SK-N-SH treated with all-trans-retinoic acid at 6 μM for 48 hours (cell line): Measurements from ENCODE around the gene NUP93.

Experiments used
- ATAC-seq: fragments of 200-7000 bp; cut with Tn5 transposase; 3 replicates; pipeline ENCODE4 v1.9.1; 2020; ENCODE audit warnings: mild to moderate bottlenecking, moderate library complexity
- BACH2 ChIP-seq: fragments of 250-450 bp; sonication (Bioruptor Pico); IDR thresholded peaks from 2 replicates; pipeline ENCODE4 v1.9.0; 2021; ENCODE audit warnings: mild to moderate bottlenecking, borderline replicate concordance
- CREB5 ChIP-seq: fragments of 250-450 bp; sonication (Bioruptor Pico); IDR thresholded peaks from 2 replicates; pipeline ENCODE4 v1.5.1; 2020; ENCODE audit warnings: low read depth, mild to moderate bottlenecking, moderate library complexity
- CSDC2 ChIP-seq: fragments of 250-450 bp; sonication (Bioruptor Pico); IDR thresholded peaks from 2 replicates; pipeline ENCODE4 v1.5.0; 2020; ENCODE audit warnings: mild to moderate bottlenecking, moderate library complexity
- ESRRG ChIP-seq: fragments of 250-450 bp; sonication (Bioruptor Pico); IDR thresholded peaks from 2 replicates; pipeline ENCODE4 v1.6.1; 2021; ENCODE audit warnings: mild to moderate bottlenecking
- GLIS3 ChIP-seq: fragments of 250-450 bp; sonication (Bioruptor Pico); IDR thresholded peaks from 2 replicates; pipeline ENCODE4 v1.5.0; 2020; ENCODE audit warnings: mild to moderate bottlenecking, moderate library complexity
- ISL1 ChIP-seq: fragments of 250-450 bp; sonication (Bioruptor Pico); IDR thresholded peaks from 2 replicates; pipeline ENCODE4 v2.1.2; 2022; ENCODE audit warnings: mild to moderate bottlenecking, moderate library complexity
- OSR1 ChIP-seq: fragments of 250-450 bp; sonication (Bioruptor Pico); IDR thresholded peaks from 2 replicates; pipeline ENCODE4 v1.8.0; 2022; ENCODE audit warnings: moderate library complexity, mild to moderate bottlenecking, inconsistent platforms
- POU6F1 ChIP-seq: fragments of 250-450 bp; sonication (Bioruptor Pico); IDR thresholded peaks from 2 replicates; pipeline ENCODE4 v1.8.0; 2021; ENCODE audit warnings: low read depth, mild to moderate bottlenecking, moderate library complexity, borderline replicate concordance
- PPARA ChIP-seq: fragments of 250-450 bp; sonication (Bioruptor Pico); IDR thresholded peaks from 2 replicates; pipeline ENCODE4 v1.5.0; 2020; ENCODE audit warnings: mild to moderate bottlenecking, borderline replicate concordance
- RARB ChIP-seq: fragments of 250-450 bp; sonication (Bioruptor Pico); IDR thresholded peaks from 2 replicates; pipeline ENCODE4 v1.8.0; 2021; ENCODE audit warnings: mild to moderate bottlenecking, moderate library complexity
- SNAI2 ChIP-seq: fragments of 250-450 bp; sonication (Bioruptor Pico); IDR thresholded peaks from 2 replicates; pipeline ENCODE4 v1.5.0; 2020; ENCODE audit warnings: mild to moderate bottlenecking, moderate library complexity
- TCF4 ChIP-seq: fragments of 250-450 bp; sonication (Bioruptor Pico); IDR thresholded peaks from 2 replicates; pipeline ENCODE4 v1.8.0; 2021; ENCODE audit warnings: mild to moderate bottlenecking, moderate library complexity, borderline replicate concordance
- TOX ChIP-seq: fragments of 250-450 bp; sonication (Bioruptor Pico); IDR thresholded peaks from 2 replicates; pipeline ENCODE4 v1.8.0; 2021; ENCODE audit warnings: mild to moderate bottlenecking, moderate library complexity, borderline replicate concordance
- TSHZ2 ChIP-seq: fragments of 250-450 bp; sonication (Bioruptor Pico); IDR thresholded peaks from 2 replicates; pipeline ENCODE4 v1.5.0; 2020; ENCODE audit warnings: mild to moderate bottlenecking, moderate library complexity
- ZC3H10 ChIP-seq: fragments of 250-450 bp; sonication (Bioruptor Pico); IDR thresholded peaks from 2 replicates; pipeline ENCODE4 v1.5.1; 2021; ENCODE audit warnings: mild to moderate bottlenecking, moderate library complexity
- ZFP3 ChIP-seq: fragments of 250-450 bp; sonication (Bioruptor Pico); IDR thresholded peaks from 2 replicates; pipeline ENCODE4 v1.5.0; 2020; ENCODE audit warnings: mild to moderate bottlenecking, moderate library complexity
- ZFP30 ChIP-seq: fragments of 450-650 bp; formaldehyde crosslinking; IDR thresholded peaks from 2 replicates; pipeline ENCODE4 v1.5.0; 2022; ENCODE audit warnings: mild to moderate bottlenecking, moderate library complexity
- ZNF565 ChIP-seq: fragments of 450-650 bp; formaldehyde crosslinking; conservative IDR thresholded peaks from 2 replicates; pipeline ENCODE4 v1.5.0; 2020; ENCODE audit warnings: low read depth, mild to moderate bottlenecking, moderate library complexity
- ZNF70 ChIP-seq: fragments of 450-650 bp; formaldehyde crosslinking; IDR thresholded peaks from 2 replicates; pipeline ENCODE4 v1.5.0; 2020; ENCODE audit warnings: mild to moderate bottlenecking, moderate library complexity
- ZNF8 ChIP-seq: fragments of 450-650 bp; formaldehyde crosslinking; IDR thresholded peaks from 2 replicates; pipeline ENCODE4 v1.5.0; 2020; ENCODE audit warnings: mild to moderate bottlenecking, moderate library complexity
- TF ChIP-seq, protein P1 (sequence below): fragments of 250-450 bp; sonication (Bioruptor Pico); IDR thresholded peaks from 2 replicates; pipeline ENCODE4 v1.5.1; 2021; ENCODE audit warnings: mild to moderate bottlenecking, moderate library complexity
- TF ChIP-seq, protein P2 (sequence below): fragments of 250-450 bp; sonication (Bioruptor Pico); IDR thresholded peaks from 2 replicates; pipeline ENCODE4 v1.8.0; 2020; ENCODE audit warnings: mild to moderate bottlenecking, moderate library complexity, borderline replicate concordance

Gene NUP93

DNA sequence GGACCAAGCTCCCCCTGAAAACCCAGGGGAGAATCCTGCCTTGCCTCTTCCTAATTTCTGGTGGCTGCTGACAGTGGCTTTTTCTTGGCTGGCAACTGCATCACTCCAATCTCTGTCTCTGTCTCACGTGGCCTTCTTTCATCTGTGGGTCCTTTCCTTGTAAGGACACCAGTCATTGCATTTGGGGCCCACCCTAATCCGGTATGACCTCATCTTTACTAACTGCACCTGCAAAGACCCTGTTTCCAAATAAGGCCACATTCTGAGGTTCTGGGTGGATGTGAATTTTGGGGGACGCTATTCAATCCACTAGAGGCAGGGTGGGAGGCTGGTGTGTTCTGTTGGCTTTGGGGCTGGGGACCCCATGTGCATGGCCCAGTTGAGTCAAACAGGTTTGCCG is 146.1 kb downstream of the NUP93 start:
- TF ChIP-seq ISL1 (CRISPR knock-in tag) (no peak), ESRRG (CRISPR knock-in tag) (no peak), RARB (CRISPR knock-in tag) (no peak), ZC3H10 (CRISPR knock-in tag) (no peak), TCF4 (no peak), POU6F1 (CRISPR knock-in tag) (no peak)
- ATAC-seq, result no peak

DNA sequence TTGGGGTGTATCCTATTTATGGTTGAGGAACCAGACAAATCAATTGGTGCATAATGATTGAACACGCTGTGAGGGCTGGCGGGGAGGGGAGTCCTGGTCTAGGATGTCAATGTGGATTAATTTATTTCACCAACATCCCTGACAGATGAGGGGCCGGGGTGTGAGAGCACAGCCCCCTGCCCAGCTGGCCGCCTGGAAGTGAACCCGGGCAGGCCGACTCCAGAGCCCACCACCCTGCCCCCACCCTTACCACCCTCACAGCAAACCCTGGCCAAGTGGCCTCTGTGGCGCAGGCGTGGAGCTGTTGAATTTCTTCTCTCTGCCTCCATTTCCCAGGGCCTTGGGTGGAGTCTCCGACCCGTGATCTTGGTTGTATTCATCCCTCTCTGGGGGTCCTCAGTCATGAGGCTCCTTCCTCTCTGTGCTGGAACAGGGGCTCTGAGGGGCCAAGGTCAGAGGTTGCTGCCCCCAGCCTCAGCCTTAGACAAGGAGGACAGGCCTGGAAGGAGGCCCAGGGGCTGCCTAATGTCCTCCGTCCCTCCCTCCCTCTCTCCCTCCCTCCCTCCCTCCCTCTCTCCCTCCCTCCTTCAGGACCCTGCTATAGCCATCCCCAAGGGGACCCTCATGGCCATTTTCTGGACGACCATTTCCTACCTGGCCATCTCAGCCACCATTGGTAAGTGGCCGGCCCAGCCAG is 147.7 kb downstream of the NUP93 start:
- ATAC-seq, result no peak
- TF ChIP-seq RARB (CRISPR knock-in tag), result no peak
- TF ChIP-seq BACH2 (CRISPR knock-in tag), result no peak
- no peak for TF ChIP-seq ESRRG (CRISPR knock-in tag)
- TF ChIP-seq PPARA (CRISPR knock-in tag), result no peak
- no peak for TF ChIP-seq TCF4
- TF ChIP-seq OSR1, result no peak
- TF ChIP-seq ZNF70 (CRISPR knock-in tag), result no peak
- TF ChIP-seq ZFP3 (CRISPR knock-in tag), result no peak
- TF ChIP-seq ZC3H10 (CRISPR knock-in tag), result no peak
- TF ChIP-seq, protein P1, sequence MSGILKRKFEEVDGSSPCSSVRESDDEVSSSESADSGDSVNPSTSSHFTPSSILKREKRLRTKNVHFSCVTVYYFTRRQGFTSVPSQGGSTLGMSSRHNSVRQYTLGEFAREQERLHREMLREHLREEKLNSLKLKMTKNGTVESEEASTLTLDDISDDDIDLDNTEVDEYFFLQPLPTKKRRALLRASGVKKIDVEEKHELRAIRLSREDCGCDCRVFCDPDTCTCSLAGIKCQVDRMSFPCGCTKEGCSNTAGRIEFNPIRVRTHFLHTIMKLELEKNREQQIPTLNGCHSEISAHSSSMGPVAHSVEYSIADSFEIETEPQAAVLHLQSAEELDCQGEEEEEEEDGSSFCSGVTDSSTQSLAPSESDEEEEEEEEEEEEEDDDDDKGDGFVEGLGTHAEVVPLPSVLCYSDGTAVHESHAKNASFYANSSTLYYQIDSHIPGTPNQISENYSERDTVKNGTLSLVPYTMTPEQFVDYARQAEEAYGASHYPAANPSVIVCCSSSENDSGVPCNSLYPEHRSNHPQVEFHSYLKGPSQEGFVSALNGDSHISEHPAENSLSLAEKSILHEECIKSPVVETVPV (CRISPR knock-in tag), result no peak
- TF ChIP-seq SNAI2 (CRISPR knock-in tag), result no peak
- no peak for TF ChIP-seq TOX (CRISPR knock-in tag)
- no peak for TF ChIP-seq ZNF565 (CRISPR knock-in tag)
- TF ChIP-seq ZFP30 (CRISPR knock-in tag), result no peak
- TF ChIP-seq, protein P2, sequence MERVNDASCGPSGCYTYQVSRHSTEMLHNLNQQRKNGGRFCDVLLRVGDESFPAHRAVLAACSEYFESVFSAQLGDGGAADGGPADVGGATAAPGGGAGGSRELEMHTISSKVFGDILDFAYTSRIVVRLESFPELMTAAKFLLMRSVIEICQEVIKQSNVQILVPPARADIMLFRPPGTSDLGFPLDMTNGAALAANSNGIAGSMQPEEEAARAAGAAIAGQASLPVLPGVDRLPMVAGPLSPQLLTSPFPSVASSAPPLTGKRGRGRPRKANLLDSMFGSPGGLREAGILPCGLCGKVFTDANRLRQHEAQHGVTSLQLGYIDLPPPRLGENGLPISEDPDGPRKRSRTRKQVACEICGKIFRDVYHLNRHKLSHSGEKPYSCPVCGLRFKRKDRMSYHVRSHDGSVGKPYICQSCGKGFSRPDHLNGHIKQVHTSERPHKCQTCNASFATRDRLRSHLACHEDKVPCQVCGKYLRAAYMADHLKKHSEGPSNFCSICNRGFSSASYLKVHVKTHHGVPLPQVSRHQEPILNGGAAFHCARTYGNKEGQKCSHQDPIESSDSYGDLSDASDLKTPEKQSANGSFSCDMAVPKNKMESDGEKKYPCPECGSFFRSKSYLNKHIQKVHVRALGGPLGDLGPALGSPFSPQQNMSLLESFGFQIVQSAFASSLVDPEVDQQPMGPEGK (CRISPR knock-in tag), result no peak
- no peak for TF ChIP-seq GLIS3 (CRISPR knock-in tag)
- no peak for TF ChIP-seq ZNF8 (CRISPR knock-in tag)
- TF ChIP-seq, all 23 proteins: peak for 0

DNA sequence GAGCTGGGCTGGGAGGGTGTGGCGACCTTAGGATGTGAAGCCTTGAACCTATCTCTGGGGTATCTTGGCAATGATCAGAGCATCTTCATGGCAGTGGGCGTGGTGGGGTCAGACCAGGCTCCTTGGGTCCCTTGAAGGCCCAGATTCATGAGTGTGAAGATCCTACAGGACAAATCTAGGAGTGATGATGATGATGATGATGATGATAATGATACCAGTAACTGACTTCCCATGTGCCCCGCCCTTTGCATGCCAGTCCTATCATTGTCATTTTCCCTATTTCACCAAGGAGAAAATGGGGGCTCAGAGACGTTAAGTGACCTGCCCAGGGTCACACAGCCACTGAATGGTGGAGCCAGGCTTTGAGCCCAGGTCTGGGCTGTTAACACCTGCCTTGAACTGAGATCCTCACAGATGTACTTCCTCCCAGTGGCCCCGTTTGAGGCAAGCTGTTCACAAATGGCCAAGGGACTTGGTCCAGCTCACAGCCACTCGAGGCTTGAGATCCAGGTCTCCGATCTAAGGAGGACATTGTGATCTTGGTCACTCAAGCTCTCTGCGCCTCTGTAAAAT is 148.4 kb downstream of the NUP93 start:
- ATAC-seq, result no peak
- TF ChIP-seq ZC3H10 (CRISPR knock-in tag) (no peak), BACH2 (CRISPR knock-in tag) (no peak), OSR1 (no peak), ZNF8 (CRISPR knock-in tag) (no peak), SNAI2 (CRISPR knock-in tag) (no peak), ZFP3 (CRISPR knock-in tag) (no peak), CREB5 (CRISPR knock-in tag) (no peak), POU6F1 (CRISPR knock-in tag) (no peak), ESRRG (CRISPR knock-in tag) (no peak), ZFP30 (CRISPR knock-in tag) (no peak), ZNF70 (CRISPR knock-in tag) (no peak), PPARA (CRISPR knock-in tag) (no peak), TSHZ2 (no peak), CSDC2 (CRISPR knock-in tag) (no peak)
- TF ChIP-seq, protein P2 (CRISPR knock-in tag), result no peak
